Bronchial smooth muscle cell (primary cell): Measurements from ENCODE around the gene ATP5IF1. TPM values are rescaled to one million over a fixed set of nuclear protein-coding genes. Genes with fewer than 3 reads are reported as not detected.

Experiments
- total RNA-seq: library from RNA; depleted of rRNA; stranded (reverse); fragments of >200 nt; gene quantifications from 2 replicates; pipeline ENCODE4 v1.2.1, GENCODE V29; 2014

The ATP5IF1 gene
- total RNA-seq, result 170 and 337 TPM in 2 replicates

DNA sequence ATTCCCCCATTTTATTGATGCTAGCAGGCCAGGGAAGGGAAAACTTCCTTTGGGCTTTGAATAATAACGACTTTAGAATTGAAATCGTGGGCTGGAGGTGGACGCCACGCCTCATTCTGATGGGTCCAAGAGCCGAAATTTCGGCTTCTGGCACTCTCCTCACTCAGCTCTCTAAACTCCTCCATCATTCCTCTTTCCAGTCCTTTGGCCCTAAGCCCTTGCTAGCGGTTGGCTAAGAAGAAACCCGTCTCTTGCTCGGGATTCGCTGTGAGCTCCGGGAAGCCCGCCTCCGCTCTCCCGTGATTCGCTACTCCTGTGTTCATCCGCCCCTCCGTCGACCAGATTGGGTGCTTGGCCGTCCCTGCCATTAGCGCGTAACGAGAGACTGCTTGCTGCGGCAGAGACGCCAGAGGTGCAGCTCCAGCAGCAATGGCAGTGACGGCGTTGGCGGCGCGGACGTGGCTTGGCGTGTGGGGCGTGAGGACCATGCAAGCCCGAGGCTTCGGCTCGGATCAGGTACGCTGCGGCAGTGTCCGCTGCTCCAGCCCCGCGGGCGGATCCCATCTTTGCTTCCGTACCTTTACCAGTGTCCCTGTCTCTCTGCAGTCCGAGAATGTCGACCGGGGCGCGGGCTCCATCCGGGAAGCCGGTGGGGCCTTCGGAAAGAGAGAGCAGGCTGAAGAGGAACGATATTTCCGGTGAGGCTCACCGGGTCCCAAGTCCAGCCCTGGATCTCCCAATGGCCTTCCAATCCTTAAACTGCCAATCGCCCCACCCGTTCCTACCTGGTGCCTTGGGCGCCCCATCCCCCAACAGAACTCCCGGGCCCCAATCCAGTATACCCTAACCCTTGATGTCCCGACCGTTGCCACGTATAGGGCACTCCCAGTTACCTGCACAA, at the start of gene ATP5IF1:
ATP5IF1 (plus strand) TSS at position 370 of the 901 bp plus-strand sequence; CDS start at position 430, 60 bp downstream.

DNA sequence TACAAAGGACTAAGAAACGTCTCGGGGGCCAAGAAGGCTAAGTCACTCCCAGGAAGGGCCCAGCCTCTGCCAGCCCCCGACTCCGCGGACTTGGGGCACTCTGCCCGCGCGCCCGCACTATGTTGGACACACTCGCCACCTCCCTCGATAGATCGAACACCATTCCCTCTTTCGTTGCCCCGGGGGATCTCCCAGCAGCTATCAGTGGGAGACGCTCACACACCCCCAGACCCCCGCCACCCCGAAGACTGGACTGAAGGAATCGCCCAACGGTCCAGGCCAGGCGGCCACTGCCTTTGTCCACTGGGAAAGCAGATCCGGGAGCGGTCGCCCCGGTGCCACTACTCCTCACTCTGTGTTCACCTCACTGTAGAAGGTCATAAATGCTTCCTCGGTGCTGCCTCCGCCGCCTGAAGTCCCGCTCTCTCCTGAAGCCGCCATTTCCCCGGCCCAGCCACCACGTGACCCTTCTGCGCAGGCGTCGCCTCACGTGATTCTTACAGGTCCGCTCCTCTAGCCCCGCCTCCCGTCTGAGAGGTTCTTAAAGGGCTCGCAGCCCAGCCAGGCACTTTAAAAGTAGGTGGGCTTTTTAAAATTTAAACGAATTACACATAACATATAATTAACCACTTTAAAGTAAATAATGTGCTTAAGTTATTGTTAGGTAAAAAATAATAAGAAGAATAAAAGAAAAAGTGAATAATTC, 3.2 kb upstream of the ATP5IF1 start, which contains the start of gene DNAJC8:
DNAJC8 (minus strand) TSS at position 472 of the 706 bp plus-strand sequence; CDS start at position 441, 31 bp downstream.

DNA sequence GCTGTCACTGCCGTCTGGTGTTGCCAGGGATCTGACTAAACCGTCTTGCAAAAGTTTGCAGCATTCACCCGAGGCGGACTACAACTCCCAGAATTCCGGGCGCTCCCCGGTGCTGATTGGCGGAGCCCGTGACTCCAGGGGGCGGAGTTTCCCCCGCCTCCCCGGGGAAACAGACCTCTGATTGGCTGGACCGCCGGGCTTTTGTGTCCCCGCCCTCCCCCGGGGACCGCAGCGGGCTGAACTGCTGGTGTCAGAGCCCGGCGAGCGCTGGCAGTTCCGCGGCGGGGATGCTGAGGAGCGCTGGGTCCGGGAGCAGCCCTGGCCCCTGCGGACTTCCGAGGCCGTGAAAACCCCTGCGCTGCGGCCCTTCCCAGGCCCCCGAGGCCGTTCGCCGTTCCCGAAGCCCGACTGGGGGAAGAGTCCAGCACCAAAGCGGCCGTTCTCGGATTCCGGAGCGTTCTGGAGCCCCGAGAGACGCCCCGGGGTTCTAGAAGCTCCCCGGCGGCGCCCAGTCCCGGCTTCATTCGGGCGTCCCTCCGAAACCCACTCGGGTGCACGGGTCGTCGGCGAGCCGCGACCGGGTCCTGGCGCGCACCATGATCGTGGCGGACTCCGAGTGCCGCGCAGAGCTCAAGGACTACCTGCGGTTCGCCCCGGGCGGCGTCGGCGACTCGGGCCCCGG, 23.5 kb downstream of the ATP5IF1 start, which contains the start of gene SESN2:
SESN2 (plus strand) TSS at position 267 of the 682 bp plus-strand sequence; CDS start at position 597, 330 bp downstream.

Other genes with a start within 250 kb of the ATP5IF1 start
- gene EYA3, start 147.5 kb upstream of the ATP5IF1 start, total RNA-seq, result 7.3 and 9.1 TPM in 2 replicates
- under 0.01 TPM in 2 replicates for gene PTAFR, start 59.4 kb upstream of the ATP5IF1 start, total RNA-seq
- gene DNAJC8, start 3.1 kb upstream of the ATP5IF1 start, total RNA-seq, result 38.6 and 67.9 TPM in 2 replicates
- gene SESN2, start 23.4 kb downstream of the ATP5IF1 start, total RNA-seq, result 12.6 and 14.2 TPM in 2 replicates
- gene MED18, start 92.9 kb downstream of the ATP5IF1 start, total RNA-seq, result 22.1 and 29.9 TPM in 2 replicates
- 3.9 and 4.9 TPM in 2 replicates for gene PHACTR4, start 133.6 kb downstream of the ATP5IF1 start, total RNA-seq